Activated naive CD8-positive, alpha-beta T cell treated with anti-CD3 and anti-CD28 coated beads, Interleukin-2, amount 50 U/mL, for 24 hours (primary cell): ENCODE measurements around the gene RYR1.

ENCODE experiments used
- ATAC-seq: fragments of 150-1000 bp; cut with Tn5 transposase; one replicate; pipeline ENCODE4 v1.10.0; 2021
- DNase-seq: peaks from one replicate; pipeline ENCODE4 v3.0.0; 2021
- H3K27ac Mint-ChIP-seq: one replicate; pipeline ENCODE4 v1.8.0; 2021; ENCODE audit warnings: mild to moderate bottlenecking, mixed read lengths
- H3K27me3 Mint-ChIP-seq: one replicate; pipeline ENCODE4 v1.8.0; 2021; ENCODE audit warnings: mixed read lengths
- H3K36me3 Mint-ChIP-seq: one replicate; pipeline ENCODE4 v1.8.0; 2021; ENCODE audit warnings: low read depth, mixed read lengths
- H3K4me1 Mint-ChIP-seq: one replicate; pipeline ENCODE4 v1.8.0; 2021; ENCODE audit warnings: mixed read lengths
- H3K4me3 Mint-ChIP-seq: one replicate; pipeline ENCODE4 v1.8.0; 2021; ENCODE audit warnings: mild to moderate bottlenecking, moderate library complexity, mixed read lengths
- H3K9me3 Mint-ChIP-seq: one replicate; pipeline ENCODE4 v1.8.0; 2021; ENCODE audit warnings: mixed read lengths

RYR1 gene

GRCh38 chr19:38433268-38433733, at the start of gene RYR1:
Gene RYR1, plus strand, starts transcription at chr19:38433691. Its CDS starts 139 bp downstream, at chr19:38433830.
- Mint-ChIP-seq H3K36me3 (no peaks in the 10 kb centered on the region), H3K27ac (no peak within 1 kb of the TSS), H3K27me3 (peaks cover 21% of the 10 kb centered on the region), H3K4me3 (peak within 1 kb of the TSS; percentile 59), H3K9me3 (no peaks in the 10 kb centered on the region), H3K4me1 (peaks cover 24% of the 10 kb centered on the region)
- ATAC-seq, result peak; percentile 33
- peak; percentile 67 for DNase-seq

GRCh38 chr19:38383743-38384142, 49.7 kb upstream of the RYR1 start:
- no peak for ATAC-seq
- H3K4me1 Mint-ChIP-seq, result peaks cover 13% of the 10 kb centered on the region
- no peak overlapping the region for H3K4me3 Mint-ChIP-seq
- H3K27ac Mint-ChIP-seq, result no peak overlapping the region
- H3K9me3 Mint-ChIP-seq, result no peaks in the 10 kb centered on the region
- H3K36me3 Mint-ChIP-seq, result peaks cover 59% of the 10 kb centered on the region
- no peak for DNase-seq
- H3K27me3 Mint-ChIP-seq, result peaks cover 9% of the 10 kb centered on the region

DNA sequence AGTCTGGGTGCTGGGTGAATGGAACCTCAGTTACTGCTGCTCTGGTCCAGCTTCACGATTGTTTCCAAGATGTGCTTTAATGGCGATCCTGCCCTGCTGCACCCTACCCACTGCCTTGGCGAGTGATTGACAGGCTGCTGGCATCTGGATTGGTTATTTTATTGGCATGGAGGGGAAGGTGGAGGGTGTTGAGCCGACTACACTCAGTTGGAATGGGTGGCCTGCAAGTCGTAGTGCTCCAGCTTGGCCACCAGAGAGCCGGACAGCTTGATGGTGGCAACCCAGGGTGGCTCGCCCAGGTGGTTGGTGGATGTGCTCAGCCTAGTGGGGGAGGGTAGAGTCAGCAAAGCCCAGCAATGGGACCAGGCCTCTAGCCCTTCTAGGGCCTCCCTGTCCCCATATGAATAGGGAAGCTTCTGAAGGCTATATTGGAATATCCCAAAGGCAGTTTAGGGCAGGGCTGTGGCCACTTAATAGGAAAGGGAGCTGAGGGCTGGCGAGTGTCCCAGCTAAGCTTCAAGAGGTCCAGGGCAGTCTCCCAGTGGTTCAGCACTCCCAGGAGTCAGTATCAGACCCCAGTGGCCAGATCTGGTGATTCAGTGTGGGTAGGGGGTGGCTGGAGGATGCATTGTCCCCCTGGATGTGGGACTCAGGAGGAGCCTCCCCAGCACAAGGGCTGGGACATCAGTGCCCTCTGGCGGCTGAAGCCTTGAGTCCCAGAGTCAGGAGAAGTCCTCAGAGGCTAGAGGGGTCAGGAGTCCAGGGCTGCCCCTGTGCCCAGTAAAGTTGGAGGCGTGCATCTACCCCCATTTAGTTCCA, 49.1 kb upstream of the RYR1 start:
- H3K36me3 Mint-ChIP-seq, result peaks cover 53% of the 10 kb centered on the region
- no peaks in the 10 kb centered on the region for H3K9me3 Mint-ChIP-seq
- no peak for ATAC-seq
- no peak overlapping the region for H3K27ac Mint-ChIP-seq
- peaks cover 10% of the 10 kb centered on the region for H3K27me3 Mint-ChIP-seq
- H3K4me1 Mint-ChIP-seq, result peaks cover 15% of the 10 kb centered on the region
- no peak overlapping the region for H3K4me3 Mint-ChIP-seq
- no peak for DNase-seq

GRCh38 chr19:38385057-38385803, 48.3 kb upstream of the RYR1 start:
- no peak for DNase-seq
- Mint-ChIP-seq H3K27me3 (peaks cover 15% of the 10 kb centered on the region), H3K4me1 (peaks cover 17% of the 10 kb centered on the region), H3K36me3 (peaks cover 48% of the 10 kb centered on the region), H3K4me3 (no peak overlapping the region), H3K9me3 (no peaks in the 10 kb centered on the region), H3K27ac (no peak overlapping the region)
- ATAC-seq, result no peak

GRCh38 chr19:38385804-38386257, 47.7 kb upstream of the RYR1 start:
- Mint-ChIP-seq H3K9me3 (no peaks in the 10 kb centered on the region), H3K27ac (no peak overlapping the region), H3K27me3 (peaks cover 17% of the 10 kb centered on the region), H3K4me1 (peaks cover 17% of the 10 kb centered on the region), H3K4me3 (no peak overlapping the region), H3K36me3 (peaks cover 45% of the 10 kb centered on the region)
- ATAC-seq (no peak), DNase-seq (no peak)

DNA sequence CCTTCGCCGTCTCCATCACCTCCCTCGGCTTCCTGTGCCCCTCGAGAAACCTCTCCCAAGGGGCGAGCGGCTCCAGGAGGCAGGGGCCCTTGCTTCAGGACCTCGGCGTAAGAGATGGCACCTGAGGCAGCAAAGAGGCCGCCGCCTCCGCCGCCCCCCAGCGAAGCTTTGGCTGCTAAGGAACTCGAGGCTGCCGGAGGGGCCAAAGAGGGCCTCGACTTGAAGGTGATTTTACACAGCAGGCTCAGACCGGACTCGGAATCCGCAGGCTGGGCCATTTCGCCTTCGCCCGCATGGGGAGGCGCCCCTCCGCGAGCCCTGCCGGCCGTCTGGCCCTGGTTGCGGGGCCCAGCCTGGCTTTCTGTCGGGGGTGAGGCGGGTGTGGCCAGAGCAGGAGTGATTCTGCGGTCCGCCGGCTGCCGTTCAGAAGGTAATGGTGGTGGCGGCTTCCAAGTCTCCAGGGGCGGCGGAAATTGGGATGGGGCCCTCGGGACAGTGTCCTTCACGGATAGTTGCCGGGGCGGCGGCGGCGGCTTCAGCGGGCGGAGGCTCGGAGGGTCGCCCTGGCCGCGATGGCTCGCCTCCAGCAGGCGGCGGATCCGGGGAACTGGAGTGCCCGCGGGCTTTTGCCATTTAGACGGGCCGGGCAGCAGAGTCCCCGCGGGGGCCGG, 47.1 kb upstream of the RYR1 start:
- Mint-ChIP-seq H3K4me3 (no peak overlapping the region), H3K9me3 (no peaks in the 10 kb centered on the region), H3K4me1 (peaks cover 17% of the 10 kb centered on the region), H3K36me3 (peaks cover 40% of the 10 kb centered on the region), H3K27me3 (peaks cover 23% of the 10 kb centered on the region), H3K27ac (no peak overlapping the region)
- ATAC-seq (no peak), DNase-seq (no peak)

DNA sequence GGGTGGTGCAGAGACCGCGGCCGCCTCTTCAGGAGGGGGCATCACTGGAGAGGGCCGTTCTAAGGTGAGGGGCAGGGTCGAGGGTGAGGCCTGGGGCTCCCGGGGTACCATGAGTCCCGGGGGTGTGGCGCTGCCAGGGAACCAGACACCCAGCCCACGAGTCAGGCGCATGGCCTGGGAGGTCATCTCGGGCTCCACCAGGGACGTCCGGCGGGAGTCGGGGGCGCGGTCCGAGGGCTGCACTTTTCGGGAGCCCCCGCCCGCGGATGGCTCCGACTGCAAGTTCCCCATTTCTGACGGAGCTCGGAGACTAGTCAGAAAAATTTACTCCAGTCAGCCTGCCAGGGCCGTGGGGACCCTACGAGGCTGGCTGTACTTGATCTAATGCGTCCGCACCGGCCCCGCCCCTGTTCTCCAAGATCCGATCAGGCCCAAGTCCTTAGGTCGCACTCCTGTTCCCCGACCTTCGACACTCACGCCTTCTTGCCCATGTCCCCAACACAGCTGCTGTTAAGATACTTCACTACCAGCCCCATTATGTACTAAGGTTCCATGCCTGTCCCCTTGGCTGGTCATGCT, 46.4 kb upstream of the RYR1 start:
- Mint-ChIP-seq H3K4me1 (peaks cover 17% of the 10 kb centered on the region), H3K4me3 (peak overlapping the region; percentile 62), H3K9me3 (no peaks in the 10 kb centered on the region), H3K27ac (peak overlapping the region; percentile 67), H3K36me3 (peaks cover 34% of the 10 kb centered on the region), H3K27me3 (peaks cover 26% of the 10 kb centered on the region)
- DNase-seq (no peak), ATAC-seq (no peak)

DNA sequence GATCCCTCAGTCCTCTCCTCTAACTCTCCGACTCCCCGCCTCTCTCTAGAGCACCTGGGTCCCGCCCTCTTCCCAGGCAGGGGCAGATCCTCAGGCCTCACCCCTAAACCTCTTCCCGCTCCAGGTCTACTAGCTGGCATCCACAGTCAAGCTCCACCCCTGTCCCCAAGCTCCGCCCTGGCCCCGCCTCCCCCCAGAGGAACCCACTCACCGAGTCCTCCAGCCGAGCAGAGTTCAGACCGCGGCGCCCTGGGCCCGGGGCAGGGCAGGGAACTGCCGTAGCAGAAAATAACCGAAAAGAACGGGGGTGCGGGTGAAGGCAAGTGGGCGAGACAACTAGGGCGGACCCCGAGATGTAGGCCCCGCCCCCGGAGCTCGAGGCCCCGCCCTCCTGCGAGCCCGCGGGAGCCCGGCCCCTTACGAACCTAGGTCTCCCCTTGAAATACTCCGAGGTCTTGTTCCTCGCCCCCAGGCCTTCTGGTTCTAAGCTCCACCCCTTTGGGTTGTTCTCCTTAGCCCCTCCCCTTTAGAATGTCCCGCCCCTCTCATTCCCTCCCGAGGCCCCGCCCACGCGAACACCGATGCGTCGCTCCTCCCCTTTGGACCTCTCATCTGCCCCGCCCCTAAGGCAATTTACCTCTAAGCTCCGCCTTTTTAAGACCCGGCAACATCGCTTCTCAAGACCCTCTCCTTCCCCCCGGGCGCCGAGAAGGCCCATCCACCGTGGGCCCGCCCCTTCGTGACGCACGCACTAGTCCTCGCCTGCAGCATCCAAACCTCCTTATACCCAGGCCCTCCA, 45.7 kb upstream of the RYR1 start, which contains the start of gene GGN:
Gene GGN (minus strand): TSS at position 485 of the 799 bp plus-strand sequence. CDS start 773 bp downstream, outside the sequence.
- H3K4me3 Mint-ChIP-seq, result peak within 1 kb of the TSS; percentile 79

DNA sequence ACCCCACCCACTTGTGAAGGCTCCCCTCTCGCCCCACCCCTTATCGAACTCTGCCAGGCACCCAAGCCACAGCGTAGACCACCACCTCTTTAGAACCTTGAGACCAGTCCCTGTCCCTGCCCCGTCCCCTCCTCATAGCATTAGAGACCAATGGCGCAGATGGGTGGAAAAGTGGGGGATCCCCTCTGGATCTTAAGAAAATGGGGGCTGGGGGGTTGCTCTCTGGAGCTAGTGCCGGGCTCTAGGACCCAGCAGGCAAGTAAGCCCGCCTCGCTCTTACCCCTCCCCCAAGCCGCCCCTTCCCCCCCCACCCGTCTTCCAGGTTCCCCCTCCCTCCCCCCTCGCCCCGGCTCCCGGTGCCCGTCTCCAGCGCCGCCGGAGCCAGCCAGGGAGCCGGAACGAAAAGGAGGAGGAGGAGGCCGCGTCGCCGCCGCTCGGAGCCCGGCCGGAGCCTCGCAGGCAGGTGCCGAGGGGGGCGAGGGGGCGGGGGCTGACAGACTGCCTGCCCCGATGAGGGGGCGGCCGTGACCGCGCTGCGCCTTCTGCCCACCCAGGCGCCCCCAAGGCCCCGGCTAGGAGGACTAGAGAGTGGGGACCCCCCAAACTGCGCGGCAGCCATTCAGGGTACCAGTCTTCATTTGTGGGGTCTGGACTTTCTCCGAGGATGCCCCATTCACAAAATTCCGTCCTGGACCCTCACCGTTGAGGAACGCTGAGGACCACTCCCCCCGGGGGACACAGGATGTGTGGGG, 45.0 kb upstream of the RYR1 start, which contains the start of gene SPRED3:
Gene SPRED3 (plus strand): TSS at position 349 of the 752 bp plus-strand sequence. CDS start 1,606 bp downstream, outside the sequence.
- Mint-ChIP-seq H3K27ac (peak within 1 kb of the TSS; percentile 67), H3K36me3 (peaks cover 20% of the 10 kb centered on the region), H3K4me3 (peak within 1 kb of the TSS; percentile 79), H3K4me1 (peaks cover 23% of the 10 kb centered on the region), H3K27me3 (peaks cover 32% of the 10 kb centered on the region), H3K9me3 (no peaks in the 10 kb centered on the region)
- DNase-seq (no peak), ATAC-seq (no peak)

More for the DNA sequence above, 45.7 kb upstream of the RYR1 start, which contains the start of gene GGN:
- Mint-ChIP-seq H3K27me3 (peaks cover 28% of the 10 kb centered on the region), H3K9me3 (no peaks in the 10 kb centered on the region), H3K36me3 (peaks cover 28% of the 10 kb centered on the region), H3K27ac (peak within 1 kb of the TSS; percentile 67), H3K4me1 (peaks cover 20% of the 10 kb centered on the region)
- DNase-seq (peak; percentile 84), ATAC-seq (peak; percentile 62)

DNA sequence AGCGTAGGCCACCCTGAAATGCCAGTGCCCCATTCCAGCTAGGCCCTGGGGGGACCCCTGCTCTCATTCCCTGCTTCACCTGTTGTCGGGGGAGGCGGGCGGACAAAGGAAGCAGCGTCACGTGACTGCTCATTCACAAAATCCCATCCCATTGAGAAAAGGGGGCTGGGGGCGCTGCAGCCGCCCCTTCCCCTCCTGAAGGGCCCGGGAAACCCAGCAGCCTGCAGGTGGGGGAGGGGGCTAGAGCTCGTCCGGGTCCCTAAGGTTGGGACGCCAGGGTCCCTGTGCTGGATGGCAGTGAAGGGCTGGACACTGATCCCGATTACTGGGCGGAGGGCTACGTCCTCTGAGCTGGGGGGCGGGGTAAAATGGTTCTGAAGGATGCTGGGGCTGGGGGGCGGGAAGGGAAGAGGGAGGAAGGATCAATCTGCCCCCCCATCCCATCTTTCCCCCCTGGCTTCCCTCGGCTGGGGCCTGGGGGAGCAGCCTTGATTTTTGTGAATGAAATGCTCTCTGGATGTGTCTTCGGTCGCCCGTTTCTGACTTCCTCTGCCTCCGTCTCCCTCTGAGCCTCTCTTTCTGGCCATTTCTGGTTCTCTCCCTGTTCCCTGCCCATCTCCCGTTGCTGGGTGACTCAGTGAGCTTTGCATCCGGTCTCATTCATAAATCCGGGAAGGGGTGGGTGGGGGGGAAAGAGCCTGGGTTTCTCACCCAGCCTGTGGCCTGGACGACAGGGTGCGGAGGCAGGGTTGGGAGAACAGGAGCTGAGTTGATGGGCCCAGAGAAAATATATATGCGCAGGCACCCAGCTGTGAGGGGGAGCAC, 44.2 kb upstream of the RYR1 start:
- H3K27ac Mint-ChIP-seq, result no peak overlapping the region
- peak overlapping the region; percentile 57 for H3K4me3 Mint-ChIP-seq
- H3K4me1 Mint-ChIP-seq, result peaks cover 25% of the 10 kb centered on the region
- peaks cover 39% of the 10 kb centered on the region for H3K27me3 Mint-ChIP-seq
- ATAC-seq (no peak), DNase-seq (no peak)
- no peaks in the 10 kb centered on the region for H3K9me3 Mint-ChIP-seq
- peaks cover 12% of the 10 kb centered on the region for H3K36me3 Mint-ChIP-seq

- Mint-ChIP-seq H3K4me3 (no peak overlapping the region), H3K36me3 (peaks cover 6% of the 10 kb centered on the region), H3K4me1 (peaks cover 29% of the 10 kb centered on the region), H3K9me3 (no peaks in the 10 kb centered on the region), H3K27ac (no peak overlapping the region), H3K27me3 (peaks cover 39% of the 10 kb centered on the region)
- no peak for ATAC-seq
- DNase-seq, result no peak
Measured at GRCh38 chr19:38389957-38390924, 43.2 kb upstream of the RYR1 start.
